ENCODE data around the gene TMEM120A.
"Not testable (repeated sequence)": the region's sequence is repeated elsewhere in the genome, so short reads cannot be mapped to it uniquely, and the experiment has no call there.

The TMEM120A gene

GRCh38 chr7:75994388-75995051 lies at the start of gene TMEM120A:
Gene TMEM120A (minus strand): TSS chr7:75994595. CDS start chr7:75994570, 25 bp downstream.
- DNase-seq (ENCODE audit: low spot score), result peak; percentile 100

GRCh38 chr7:76040126-76040525 lies 45.7 kb upstream of the TMEM120A start:
- DNase-seq (ENCODE audit: low spot score), result no peak

- peak; percentile 86 for DNase-seq (ENCODE audit: low spot score)
These were observed 42.9 kb upstream of the TMEM120A start for GRCh38 chr7:76037310-76037709.

GRCh38 chr7:76031964-76032363 lies 37.6 kb upstream of the TMEM120A start:
- DNase-seq (ENCODE audit: low spot score), result no peak

- DNase-seq (ENCODE audit: low spot score), result not testable (repeated sequence)
These were observed 35.3 kb upstream of the TMEM120A start for GRCh38 chr7:76029682-76030081.

GRCh38 chr7:76023002-76023401 lies 28.6 kb upstream of the TMEM120A start:
- no peak for DNase-seq (ENCODE audit: low spot score)

GRCh38 chr7:76022026-76022780 lies 27.8 kb upstream of the TMEM120A start:
- DNase-seq (ENCODE audit: low spot score), result no peak

- peak; percentile 71 for DNase-seq (ENCODE audit: low spot score)
These were observed 25.8 kb upstream of the TMEM120A start for GRCh38 chr7:76020031-76020714.

- DNase-seq (ENCODE audit: low spot score), result not testable (repeated sequence)
These were observed 24.1 kb upstream of the TMEM120A start for GRCh38 chr7:76018520-76018919.

GRCh38 chr7:76016191-76016947 lies 22.0 kb upstream of the TMEM120A start:
- DNase-seq (ENCODE audit: low spot score), result no peak

GRCh38 chr7:76011442-76011861 lies 17.1 kb upstream of the TMEM120A start:
- DNase-seq (ENCODE audit: low spot score), result peak; percentile 94

GRCh38 chr7:76009672-76010600 lies 15.5 kb upstream of the TMEM120A start:
- DNase-seq (ENCODE audit: low spot score), result no peak

- DNase-seq (ENCODE audit: low spot score), result no peak
These were observed 13.8 kb upstream of the TMEM120A start for GRCh38 chr7:76008156-76008687.

- not testable (repeated sequence) for DNase-seq (ENCODE audit: low spot score)
These were observed 10.6 kb upstream of the TMEM120A start for GRCh38 chr7:76005004-76005403.

- DNase-seq (ENCODE audit: low spot score), result no peak
These were observed 9.0 kb upstream of the TMEM120A start for GRCh38 chr7:76003351-76003750.

- no peak for DNase-seq (ENCODE audit: low spot score)
These were observed 8.4 kb upstream of the TMEM120A start for GRCh38 chr7:76002822-76003221.

- DNase-seq (ENCODE audit: low spot score), result no peak
These were observed 7.7 kb upstream of the TMEM120A start for GRCh38 chr7:76002139-76002538.

GRCh38 chr7:76000566-76000965 lies 6.2 kb upstream of the TMEM120A start:
- DNase-seq (ENCODE audit: low spot score), result no peak

- no peak for DNase-seq (ENCODE audit: low spot score)
These were observed 3.6 kb upstream of the TMEM120A start for GRCh38 chr7:75998038-75998437.

GRCh38 chr7:75996476-75996875 lies 2.1 kb upstream of the TMEM120A start:
- no peak for DNase-seq (ENCODE audit: low spot score)

- DNase-seq (ENCODE audit: low spot score), result no peak
These were observed 1.6 kb upstream of the TMEM120A start for GRCh38 chr7:75995996-75996395.

Measured in hepatic stellate cell (primary cell).